PC-9 (cell line): ENCODE data around the gene OIT3.

ENCODE experiments used
- EZH2 ChIP-seq: fragments of 200-600 bp; sonication (generic); IDR thresholded peaks from 2 replicates; pipeline ENCODE4 v1.8.0; 2017; ENCODE audit warnings: antibody characterized with exemption, low read depth
- TF ChIP-seq, protein P1 (sequence below): fragments of 200-600 bp; sonication (generic); conservative IDR thresholded peaks from 2 replicates; pipeline ENCODE4 v1.6.1; 2017; ENCODE audit warnings: mixed run types, antibody characterized with exemption, mild to moderate bottlenecking, moderate library complexity

DNA sequence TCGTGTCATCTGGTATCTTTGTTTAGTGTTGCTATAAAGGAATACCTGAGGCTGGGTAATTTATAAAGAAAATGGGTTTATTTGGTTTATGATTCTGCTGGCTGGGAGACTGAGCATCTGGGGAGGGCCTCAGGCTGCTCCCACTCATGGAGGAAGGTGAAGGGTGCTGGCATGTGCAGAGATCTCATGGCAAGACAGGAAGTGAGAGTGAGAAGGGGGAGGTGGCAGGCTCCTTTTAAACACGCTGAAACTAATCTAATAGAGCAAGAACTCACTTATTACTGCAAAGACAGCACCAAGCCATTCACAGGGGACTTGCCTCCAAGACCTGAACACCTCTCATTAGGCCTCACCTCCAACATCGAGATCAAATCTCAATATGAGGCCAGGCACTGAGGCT, 11.3 kb downstream of the OIT3 start:
- TF ChIP-seq, protein P1, sequence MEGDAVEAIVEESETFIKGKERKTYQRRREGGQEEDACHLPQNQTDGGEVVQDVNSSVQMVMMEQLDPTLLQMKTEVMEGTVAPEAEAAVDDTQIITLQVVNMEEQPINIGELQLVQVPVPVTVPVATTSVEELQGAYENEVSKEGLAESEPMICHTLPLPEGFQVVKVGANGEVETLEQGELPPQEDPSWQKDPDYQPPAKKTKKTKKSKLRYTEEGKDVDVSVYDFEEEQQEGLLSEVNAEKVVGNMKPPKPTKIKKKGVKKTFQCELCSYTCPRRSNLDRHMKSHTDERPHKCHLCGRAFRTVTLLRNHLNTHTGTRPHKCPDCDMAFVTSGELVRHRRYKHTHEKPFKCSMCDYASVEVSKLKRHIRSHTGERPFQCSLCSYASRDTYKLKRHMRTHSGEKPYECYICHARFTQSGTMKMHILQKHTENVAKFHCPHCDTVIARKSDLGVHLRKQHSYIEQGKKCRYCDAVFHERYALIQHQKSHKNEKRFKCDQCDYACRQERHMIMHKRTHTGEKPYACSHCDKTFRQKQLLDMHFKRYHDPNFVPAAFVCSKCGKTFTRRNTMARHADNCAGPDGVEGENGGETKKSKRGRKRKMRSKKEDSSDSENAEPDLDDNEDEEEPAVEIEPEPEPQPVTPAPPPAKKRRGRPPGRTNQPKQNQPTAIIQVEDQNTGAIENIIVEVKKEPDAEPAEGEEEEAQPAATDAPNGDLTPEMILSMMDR: no peak
- TF ChIP-seq EZH2: no peak
